Stimulated activated CD8-positive, alpha-beta memory T cell treated with anti-CD3 and anti-CD28 coated beads, Interleukin-4, amount 100 ng/mL, for 1 hour (primary cell): ENCODE results near the gene SCGN.

Experiments used
- DNase-seq, 2 donors: peaks; one replicate each; pipeline ENCODE4 v3.0.0-alpha.2; 2020; ENCODE audit warnings: low read depth in 2 of 2, low spot score in 1 of 2

SCGN gene

DNA sequence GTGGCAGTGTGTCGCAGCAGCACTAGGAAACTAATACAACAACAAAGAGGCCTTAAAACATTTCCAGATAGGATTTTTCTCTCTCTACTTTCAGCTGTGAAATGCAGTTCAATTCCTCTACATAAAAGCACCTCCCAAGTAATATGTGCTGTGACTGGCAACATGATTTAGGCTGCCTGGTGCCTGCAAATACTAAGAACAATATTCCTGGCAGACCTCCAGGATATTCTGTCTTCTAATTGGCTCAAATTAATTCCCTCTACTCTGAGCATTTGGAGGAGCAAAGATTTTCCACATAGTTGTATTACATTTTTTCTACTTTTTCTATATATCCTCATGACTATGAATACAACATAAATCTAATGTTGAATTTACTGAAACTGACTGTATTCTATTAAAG, 33.2 kb downstream of the SCGN start:
- no peak for DNase-seq

DNA sequence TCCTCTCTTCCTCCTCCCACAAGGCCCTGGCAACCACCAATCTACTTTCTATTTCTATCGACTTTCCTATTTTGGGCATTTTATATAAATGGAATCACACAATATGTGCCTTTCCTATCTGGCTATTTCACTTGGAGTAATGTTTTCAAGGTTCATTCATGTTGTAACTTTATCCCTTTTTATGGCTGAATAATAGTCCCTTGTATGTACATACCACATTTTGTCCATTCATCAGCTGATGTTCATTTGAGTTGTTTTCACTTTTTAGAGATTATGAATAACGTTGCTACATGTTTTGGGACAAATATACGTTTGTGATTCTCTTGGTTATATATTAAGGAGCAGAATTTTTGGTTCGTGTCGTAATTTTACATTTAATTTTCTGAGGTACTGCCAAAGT, 33.9 kb downstream of the SCGN start:
- DNase-seq = no peak

DNA sequence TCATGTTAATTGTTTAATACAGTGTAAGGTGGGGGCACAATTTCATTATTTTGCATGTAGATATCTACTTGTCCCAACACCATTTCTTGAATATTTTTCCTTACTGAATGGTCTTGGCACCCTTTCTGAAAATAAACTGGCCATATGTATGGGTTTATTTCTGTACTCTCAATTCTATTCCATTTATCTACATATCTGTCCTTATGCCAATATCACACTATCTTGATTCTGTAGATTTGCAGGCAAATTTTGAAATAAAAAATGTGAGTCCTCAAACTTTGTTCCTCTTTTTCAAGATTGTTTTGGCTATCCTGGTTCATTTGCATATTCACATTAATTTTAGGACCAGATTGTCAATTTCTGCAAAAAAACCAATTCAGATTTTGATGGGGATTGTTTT, 34.8 kb downstream of the SCGN start:
- no peak for DNase-seq

DNA sequence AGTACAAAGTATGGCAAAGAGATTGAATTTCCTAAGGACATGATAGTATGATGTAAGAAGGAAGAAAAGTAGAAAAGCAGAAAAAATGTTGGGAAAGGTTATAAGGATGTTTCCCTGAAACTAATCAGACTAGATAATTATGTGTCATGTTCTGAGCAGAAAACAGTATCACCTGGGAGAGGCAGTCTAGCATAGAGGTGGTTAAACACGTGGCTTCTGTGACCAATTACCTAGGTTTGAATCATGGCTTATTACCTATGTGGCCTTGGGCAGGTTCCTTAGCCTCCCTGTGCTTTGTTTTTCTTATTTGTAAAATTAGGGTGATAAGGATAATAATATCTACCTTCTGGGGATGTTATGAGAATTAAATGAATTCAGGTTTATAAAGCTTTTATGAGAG, 38.0 kb downstream of the SCGN start:
- no peak for DNase-seq

DNA sequence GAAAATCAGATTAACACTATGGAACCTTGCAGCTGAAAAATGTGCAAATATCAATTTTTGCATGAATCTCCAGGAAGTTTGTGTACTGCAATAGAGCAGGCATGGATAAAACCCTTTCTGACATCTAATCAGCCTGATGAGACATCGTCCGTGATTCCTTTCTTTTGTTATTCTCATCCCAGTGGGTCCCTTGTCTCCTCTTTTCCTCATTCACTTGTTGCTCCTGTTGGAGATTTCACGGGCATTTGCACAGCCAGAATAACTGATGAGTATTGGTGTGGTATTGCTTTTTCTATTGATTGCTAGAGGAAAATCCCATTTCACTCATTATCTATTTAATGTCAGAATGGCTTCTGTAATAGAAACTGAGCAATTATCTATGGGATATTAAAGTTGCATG, 39.9 kb downstream of the SCGN start:
- DNase-seq = no peak

DNA sequence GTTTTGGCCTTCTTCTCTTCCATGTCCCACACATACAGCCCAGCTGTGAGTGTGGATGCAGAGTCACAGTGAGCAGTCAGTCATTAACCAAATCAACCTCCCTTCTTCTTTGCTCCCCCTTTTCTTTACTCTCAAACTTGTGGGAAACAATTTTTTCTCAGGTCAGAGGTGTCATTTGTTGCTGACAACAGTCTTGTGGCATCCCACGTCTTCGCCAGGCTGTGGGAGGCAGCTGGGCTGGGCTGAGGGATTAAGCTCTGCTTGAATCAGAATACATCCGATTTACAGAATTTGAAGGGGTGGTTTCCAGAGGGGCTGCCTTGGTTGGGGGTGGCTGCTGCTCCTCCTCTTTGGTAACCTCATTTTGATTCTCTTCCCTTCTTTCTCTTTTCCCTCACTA, 40.5 kb downstream of the SCGN start:
- DNase-seq = no peak

DNA sequence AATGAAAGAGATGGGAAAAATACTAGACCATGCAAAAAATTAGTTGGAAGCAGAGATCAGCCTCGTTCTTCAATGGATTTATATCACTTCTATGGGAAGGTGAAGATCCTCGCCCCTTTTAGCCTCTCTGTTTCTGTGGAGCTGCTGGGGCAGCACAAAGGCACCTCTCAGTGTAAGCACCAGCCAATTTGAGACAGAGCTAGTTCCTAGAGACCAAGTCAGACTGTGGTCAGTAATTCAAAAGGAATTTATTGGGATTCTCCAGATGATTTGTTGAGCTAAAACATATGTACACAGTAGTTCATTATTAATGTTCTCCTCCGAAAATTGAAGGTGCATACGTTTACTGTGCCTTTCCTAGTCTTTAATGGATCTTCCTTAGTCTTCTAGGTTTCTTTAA, 42.4 kb downstream of the SCGN start:
- no peak for DNase-seq

DNA sequence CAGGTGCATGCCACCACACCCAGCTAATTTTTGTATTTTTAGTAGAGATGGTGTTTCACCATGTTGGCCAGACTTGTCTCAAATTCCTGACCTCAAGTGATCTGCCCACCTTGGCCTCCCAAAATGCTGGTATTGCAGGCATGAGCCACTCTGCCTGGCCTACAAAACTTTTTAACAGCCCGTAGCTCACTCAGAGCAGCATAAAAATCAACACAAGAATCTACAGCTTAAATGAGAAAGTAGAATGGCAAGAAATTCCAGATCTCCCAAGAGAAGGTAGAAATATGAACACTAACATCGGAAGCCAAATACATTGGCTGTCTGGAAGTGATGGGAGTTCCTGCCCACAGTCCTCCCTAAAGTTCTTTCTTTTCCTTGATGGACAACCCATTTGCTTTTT, 43.7 kb downstream of the SCGN start:
- DNase-seq = no peak

DNA sequence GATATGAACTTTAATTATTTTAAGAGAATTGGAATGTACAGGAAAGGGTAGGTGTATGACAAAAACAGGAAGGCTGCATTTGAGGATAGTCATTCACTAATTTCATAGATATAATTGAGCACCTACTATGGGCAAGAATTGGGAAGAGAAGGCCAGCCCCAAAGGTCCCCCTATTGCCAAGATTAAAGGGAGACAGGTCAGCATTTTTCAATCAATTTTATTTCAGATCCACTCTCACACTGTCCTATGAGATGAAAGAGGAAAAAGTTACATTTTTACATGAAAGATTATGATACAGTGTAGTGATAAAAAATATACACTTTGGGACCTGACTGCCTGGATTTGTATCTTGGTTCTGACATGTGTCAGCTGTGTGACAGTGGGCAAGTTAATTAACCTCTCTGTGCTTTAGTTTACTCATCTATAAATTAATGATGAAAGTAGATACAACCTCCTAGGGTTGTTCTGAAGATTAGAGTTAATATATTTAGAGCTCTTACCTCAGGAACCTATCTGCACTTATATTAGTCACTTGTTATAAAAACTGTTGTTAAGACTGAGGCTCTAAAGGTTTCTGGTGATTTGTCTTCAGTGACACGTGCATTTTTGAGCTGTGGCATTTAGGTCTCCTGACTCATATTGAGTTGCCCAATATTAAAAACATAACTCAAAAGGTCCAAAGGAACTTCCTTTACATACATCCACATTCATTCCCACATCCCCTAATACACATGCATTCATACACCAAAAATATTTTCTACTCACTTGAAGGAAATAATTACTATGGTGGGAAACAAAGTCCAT, 45.7 kb downstream of the SCGN start:
- no peak for DNase-seq

DNA sequence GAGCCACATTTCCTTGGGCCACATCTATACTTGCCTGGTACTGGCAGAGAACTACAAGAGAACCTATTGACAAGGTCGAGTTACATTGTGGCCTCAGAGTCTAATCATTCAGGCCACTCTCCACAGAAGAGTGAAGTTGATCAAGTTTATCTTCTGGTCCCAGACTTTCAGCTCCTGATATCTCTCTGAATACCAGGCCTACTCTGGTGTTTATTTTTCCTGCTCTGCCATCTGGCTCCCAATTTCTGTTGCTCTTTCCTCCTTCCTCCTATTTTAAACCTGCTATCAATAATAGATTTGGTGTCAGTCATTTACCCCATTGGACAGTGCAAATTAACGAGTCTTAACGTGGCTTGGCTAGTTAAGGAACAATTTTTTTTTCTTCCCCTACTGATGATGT, 46.6 kb downstream of the SCGN start:
- DNase-seq = no peak

DNA sequence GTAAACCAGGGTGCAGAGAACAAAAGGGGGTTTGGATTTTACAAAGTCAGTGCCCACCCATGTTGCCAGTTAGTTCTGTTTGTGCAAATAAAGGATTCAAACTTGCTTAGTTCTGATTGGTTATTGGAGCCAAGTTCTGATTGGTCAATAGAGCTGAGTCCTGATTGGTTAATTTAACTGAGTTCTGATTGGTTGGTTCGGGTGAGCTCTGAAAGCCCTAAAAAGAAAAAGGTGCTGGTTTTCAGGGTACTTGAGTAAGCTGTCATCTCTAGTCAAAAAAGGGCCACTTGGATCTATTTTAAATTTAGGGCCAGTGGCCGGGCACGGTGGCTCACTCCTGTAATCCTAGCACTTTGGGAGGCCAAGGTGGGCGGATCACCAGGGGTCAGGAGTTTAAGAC, 47.6 kb downstream of the SCGN start:
- no peak for DNase-seq

DNA sequence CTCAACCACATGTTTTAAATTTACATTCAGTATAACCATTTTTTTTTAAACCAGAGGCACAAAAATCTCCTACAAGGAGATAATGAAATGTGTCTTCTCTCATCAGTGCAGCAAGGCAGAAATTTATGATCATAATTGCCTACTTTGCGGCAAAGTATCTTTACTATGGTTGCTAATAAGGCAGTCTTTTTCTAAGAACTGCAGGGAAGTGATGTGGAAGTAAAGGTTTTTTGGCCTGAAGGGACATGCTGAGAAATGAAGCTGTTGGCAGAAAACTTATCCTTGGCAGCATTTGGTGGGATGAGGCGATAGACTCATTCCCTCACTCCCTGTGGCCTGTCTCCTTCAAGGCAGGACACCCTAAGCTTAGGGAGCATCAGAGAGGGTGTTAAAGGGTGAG, 48.7 kb downstream of the SCGN start:
- DNase-seq = no peak

DNA sequence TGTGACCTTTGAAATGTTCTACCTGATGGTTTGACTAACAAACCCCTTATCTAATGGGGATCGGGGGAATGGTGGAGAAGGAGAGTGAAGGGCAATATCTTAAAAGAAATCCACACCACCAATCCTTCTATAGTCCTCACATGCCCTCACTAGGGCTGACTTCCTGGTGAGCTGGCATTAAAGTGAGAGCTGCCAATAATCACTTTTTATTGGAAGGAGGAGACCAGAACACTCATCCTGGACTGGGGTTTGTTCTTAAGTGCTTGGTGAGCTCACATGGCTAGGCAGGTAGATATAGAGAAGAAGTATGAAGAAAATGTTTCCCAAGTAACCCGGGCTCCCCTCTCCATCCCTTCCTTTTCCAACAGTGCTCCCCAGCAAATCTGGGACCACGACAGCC, 49.8 kb downstream of the SCGN start:
- DNase-seq = no peak

DNA sequence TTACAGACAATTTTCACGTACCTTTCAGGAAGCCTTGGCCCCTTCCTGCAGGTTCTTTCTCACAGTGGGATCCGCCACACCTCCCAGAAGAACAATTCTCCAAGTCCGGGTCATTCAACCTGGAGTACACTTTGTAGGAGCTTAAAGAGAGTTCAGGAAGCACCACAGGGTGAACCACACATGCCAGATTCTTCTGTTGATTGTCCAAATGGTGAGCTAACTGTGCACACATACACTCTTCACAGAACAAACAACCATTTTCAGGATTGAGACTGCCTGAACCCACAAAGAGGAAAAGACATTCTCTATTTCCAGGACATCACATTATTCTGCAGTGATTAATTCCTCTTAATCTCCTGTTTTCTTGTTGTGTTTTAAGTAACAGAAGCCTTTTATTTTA, 51.0 kb downstream of the SCGN start:
- no peak for DNase-seq

DNA sequence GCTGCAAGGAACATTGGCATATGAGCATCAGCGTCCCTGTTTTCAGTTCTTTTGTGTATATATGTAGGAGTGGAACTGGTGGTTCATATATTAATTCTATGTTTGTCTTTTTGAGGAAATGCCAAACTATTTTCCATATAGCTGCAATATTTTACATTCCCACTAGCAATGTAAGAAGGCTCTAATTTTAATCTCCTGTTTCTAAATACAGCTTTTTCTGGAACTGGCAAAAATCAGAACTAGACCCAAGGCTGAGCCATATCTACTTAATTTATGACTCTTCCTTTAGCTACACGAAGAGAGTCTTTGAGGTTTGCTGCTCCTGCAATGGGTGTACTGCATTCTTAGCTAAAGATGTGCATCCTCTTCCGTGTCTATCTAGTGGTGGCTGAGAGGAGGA, 52.0 kb downstream of the SCGN start:
- no peak for DNase-seq

DNA sequence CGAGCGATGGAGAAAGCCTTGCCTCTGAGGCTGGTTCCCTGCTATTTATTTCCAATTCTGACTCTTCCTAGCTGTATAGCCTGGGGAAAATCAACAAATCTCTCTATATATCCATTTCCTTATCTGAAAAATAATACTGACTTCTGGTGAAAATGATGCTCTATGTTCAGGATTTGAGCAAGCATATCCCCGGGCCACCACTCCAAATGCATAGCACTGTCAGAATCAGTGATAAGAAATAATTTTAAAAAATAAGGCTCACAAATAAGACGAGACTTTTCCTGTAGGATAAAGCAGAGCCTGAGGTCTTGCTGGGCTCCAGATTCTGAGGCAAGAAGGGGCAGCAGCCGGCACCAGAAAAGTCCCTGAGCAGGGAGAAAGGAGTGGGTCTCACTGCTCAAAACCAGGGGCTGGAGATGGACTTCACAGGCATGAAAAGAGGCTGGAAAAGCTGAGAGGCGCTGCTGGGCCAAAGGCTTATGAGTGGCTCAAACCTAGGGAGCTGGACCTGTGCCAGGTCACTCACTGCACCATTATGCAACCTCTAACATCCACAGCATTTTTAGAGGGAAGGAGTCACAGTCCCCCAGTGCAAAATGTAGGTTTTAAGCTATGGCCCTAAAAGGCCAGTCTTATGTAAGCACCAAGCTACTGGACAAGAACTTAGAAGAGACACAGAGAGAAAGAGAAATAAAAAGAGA, 54.4 kb downstream of the SCGN start:
- DNase-seq = no peak

DNA sequence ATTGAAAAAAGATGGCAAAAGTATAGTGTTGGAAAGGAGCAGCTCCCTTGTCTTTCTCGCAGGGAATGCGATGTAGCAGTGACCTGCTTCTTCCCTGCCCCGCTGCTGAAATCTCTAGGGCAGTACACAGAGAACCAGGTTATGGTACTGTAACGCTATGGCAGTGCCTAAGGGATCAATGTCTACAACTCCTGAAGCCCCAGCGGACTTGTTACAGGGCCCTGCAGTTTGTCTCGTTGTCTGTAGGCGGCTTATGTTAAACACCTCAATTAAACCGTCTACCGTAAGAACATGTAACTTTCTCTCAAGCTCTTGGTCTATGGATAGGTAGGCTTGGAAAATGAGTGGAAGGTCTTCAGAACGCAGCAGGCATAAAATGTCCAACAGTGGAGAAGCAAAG, 57.7 kb downstream of the SCGN start:
- no peak for DNase-seq

DNA sequence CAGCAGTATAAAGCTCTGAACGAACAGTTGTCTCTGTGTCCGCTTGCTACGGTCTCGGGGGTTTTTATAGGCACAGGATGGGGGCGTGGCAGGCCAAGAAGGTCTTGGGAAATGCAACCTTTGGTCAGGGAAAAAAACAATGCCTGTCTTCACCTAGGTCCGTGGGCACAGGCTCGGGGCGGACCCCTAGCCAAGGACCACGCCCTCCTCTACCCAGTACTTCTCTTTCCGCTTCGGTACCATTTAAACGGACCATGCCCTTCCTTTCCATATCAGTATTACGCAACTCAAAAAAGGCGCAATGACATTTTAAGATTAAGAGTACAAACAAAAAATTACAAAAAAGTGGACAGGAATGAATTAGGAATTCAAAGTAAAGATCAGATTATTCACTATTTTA, 58.3 kb downstream of the SCGN start:
- no peak for DNase-seq

DNA sequence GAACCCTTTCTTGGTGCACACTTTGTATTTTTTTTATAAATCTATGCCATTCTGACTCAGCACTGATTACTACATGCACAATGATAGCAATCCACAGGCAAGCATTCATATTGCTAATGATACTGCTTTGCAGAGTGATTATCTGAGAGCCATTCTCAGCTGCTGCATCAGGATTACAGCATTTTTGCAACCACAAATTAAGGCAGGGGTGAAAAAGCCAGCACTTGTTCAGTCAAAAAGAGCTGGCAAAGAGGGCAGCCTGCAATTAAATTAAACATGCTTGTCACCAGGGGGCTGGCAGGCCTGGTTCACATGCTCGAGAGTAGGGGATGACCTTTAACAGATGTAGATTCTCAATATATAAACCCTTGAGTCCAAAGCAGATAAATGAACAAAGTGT, 61.8 kb downstream of the SCGN start:
- no peak for DNase-seq

DNA sequence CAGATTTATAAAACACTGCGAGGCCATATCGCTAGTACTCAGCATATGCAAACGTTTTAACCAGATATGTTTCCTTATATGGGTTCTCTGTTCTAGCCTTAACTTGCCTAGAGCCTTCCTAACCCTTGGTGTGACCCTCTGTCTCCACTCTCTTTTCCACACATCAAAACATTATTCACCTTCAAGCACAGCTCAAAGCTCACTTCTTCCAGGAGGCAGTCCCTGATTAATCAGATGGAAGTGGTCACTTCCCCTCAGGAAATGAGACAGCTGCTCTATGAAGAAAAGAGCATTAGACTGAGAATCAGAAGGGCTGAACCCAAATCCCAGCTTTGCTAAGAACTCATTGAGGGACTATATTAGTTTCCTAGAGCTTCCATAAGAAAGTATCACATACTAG, 62.8 kb downstream of the SCGN start:
- DNase-seq = no peak

DNA sequence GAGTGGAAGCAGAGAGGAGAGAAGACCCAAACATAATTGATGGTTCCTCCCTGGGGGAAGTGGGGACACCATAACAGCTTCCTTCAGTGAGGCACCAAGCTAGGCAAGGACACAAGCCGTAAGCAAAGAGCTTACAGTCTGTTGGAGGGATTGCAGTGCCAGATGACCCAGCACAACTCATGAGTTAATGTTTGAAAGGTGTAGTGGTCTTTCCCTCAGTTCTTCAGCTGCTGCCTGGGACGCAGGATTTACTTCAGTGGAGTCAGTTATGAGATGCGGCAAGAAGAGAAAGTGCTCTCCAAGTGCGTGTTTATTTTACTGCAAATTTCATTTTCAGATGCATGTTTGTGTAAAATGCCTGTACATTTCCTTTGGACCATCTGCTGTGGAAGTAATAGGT, 63.8 kb downstream of the SCGN start:
- no peak for DNase-seq

DNA sequence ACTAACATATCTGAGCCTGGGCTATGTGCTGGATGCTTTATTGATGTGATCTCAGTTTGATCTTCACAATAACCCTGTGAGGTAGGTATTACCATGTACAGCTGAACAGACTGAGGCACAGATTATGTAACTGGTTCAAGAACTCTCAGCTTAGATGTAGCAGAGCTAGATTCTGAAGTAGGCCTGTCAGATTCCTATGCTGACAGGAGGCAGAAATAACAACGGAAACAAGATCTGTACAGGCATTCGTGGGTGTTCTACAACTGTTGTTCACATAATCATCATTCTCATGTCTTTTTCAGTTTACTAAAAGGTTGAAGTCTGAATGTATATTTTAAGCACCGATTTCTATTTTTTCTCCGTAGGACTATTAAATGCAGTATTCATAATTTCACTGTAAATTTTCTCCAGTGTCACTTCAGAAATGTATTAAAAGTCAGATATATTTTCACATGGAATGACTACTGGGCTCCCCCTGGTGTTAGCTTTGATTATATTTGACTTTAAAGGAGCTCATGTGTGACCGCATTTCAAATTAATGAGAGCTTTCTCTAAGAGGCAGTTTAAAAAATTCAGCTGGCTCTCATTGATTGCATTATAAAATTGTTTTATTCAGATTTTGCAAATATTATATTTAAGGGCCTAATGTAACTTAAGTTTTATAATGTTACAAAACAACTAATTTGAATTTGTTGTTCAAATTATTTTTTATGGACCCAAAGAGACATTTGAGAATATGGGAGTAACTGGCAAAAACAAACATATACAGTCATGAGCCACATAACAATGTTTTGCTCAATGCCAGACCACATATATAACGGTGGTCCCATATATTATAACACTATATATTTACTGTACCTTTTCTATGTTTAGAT, 66.1 kb downstream of the SCGN start:
- DNase-seq = no peak
